GM19023 (cell line): Measurements from ENCODE around the gene WWOX.

Source experiments
- ATAC-seq: cut with Tn5 transposase; IDR thresholded peaks from one replicate; pipeline ENCODE4 v1.9.1; 2021; ENCODE audit warnings: mild to moderate bottlenecking, moderate library complexity; ENCODE audit not compliant: unreplicated experiment

Gene WWOX

GRCh38 chr16:78780808-78781207, 681.4 kb downstream of the WWOX start:
- no peak for ATAC-seq

- no peak for ATAC-seq
These were observed 683.1 kb downstream of the WWOX start for GRCh38 chr16:78782572-78782971.

DNA sequence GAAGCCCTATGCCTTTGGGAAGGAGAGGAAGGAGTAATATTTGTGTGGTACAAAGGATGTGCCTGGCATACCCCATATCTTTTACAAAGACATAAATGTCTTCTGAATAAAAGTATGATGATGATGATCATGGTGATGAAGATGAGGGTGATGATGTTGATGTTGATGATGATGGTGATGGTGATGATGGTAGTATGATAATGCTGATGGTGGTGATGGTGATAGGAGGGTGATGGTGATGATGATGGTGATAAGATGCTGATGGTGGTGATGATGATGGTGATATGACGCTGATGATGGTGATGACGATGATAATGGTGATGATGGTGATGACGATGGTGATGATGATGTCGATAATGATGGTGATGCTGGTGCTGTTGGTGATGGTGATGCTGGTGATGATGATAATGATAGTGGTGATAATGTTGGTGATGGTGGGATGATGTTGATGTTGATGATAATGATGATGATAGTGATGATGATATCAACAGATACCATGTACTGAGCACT, 684.2 kb downstream of the WWOX start:
- no peak for ATAC-seq

DNA sequence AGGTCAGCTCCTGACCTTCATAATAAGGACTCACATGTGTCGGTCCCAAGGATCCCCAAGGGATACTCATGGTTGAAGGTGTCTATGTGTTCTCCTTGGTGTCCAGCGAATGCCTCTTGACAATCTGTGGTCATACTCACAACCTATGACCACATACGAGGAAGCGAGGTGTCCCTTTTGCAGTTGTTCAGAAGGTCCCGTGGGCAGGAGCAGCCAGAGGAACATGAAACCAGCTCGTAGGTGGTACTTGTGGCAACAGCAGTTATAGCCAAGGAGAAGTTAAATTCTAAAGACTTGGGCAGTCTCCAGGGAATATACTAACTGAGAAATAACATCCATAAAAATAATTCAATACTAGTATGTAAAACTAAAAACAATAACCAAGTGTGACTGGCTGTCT, 685.3 kb downstream of the WWOX start:
- ATAC-seq: no peak

DNA sequence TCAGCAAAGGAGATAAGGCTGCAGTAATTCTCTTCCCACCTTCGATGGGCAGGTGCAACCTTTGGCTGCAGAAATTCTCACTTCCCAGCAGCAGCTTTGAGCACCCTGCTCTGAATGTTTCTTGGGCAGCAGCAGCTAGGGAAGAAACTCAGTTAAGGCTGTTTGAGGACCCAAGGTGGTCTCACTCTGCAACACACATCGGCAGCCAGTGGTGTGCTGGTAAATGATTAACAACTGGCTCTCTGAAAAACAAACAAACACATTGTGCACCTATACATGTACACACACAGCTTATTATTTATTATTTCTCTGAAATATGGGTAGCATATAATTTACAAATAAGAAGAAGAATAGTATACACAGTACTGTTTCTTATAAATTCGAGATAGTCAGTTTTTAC, 685.8 kb downstream of the WWOX start:
- ATAC-seq: no peak

GRCh38 chr16:78786635-78787034, 687.2 kb downstream of the WWOX start:
- ATAC-seq: no peak

- ATAC-seq: no peak
These were observed 688.8 kb downstream of the WWOX start for GRCh38 chr16:78788276-78788675.

- ATAC-seq: no peak
These were observed 689.2 kb downstream of the WWOX start for GRCh38 chr16:78788696-78789095.

DNA sequence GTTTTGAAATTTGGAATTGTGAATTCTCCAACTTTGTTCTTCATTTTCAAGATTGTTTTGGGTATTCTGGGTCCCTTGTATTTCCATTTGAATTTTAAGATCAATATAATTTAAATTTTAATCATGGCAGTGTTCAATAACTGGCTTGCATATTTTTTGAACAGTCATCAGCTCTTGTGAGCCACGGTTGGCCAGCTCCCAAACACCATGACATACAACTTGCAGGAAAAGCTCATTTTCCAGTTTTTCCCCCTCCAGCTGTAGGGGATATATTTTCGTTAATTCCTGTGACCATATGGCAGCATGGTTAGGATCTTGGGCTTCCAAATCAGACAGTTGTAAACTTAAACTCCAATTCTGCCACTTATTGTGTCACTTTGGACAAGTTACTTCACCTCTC, 690.1 kb downstream of the WWOX start:
- no peak for ATAC-seq

GRCh38 chr16:78791011-78791410, 691.6 kb downstream of the WWOX start:
- no peak for ATAC-seq

DNA sequence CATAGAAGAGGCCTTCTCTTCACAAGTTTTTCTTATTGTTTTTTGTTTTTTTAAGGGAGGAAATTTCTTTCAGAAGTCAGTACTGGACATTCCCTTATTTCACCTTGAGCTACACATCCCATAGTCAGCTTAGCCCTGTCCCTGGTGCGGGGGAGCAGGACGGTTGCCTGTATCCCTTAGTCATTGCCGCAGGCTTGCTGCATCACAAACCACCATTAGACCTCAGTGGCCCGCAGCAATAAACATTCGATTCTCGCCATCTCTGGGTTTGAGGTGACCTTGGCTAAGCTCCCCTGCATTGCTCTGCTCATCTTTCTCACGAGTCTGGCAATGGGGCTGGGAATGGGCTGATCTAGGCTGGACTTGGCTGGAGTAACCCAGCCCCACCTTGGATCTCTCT, 692.5 kb downstream of the WWOX start:
- no peak for ATAC-seq

DNA sequence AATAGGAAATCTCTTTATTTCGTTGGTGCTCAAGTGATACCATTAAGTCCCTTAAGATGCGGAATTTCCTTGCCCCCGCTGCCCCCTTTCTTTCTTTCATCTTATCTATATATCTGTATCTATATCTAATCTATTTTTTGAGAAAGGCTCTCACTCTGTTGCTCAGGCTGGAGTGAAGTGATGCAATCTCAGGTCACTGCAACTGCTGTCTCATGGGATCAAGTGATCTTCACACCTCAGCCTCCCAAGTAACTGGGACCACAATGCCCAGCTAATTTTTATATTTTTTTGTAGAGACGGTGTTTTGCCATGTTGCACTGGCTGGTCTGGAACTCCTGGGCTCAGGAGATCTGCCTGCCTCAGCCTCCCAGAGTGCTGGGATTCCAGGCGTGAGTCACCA, 693.5 kb downstream of the WWOX start:
- no peak for ATAC-seq

DNA sequence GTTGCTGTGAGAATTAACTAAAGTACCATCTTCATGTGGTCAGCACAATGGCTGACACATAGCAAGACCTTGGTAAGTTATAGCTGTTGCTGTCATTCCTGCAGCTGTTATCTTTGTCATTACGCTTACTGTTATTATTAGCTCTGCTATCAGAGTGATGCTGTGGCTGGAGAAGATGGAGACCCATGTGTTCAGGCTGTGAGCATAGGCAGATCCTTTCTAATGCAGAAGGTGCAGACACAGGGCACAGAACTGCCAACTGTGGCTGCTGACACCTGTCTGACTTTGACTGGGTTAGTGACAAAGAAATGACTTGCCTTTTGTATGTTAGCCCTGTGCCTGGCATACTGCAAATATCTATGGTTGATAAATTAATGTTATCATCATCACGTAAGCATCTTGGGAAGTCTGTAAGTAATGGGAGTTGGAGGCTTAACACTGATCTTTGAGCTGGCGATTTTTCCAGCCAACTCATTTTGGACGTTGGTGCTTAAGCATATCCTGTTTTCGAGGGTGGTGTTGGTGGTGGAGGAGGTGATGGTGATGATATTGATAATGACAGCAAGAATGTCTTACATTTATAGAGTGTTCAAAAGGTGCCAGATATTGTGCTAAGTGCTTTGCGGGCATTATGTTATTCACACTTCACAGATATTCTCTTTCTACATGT, 695.3 kb downstream of the WWOX start:
- no peak for ATAC-seq

DNA sequence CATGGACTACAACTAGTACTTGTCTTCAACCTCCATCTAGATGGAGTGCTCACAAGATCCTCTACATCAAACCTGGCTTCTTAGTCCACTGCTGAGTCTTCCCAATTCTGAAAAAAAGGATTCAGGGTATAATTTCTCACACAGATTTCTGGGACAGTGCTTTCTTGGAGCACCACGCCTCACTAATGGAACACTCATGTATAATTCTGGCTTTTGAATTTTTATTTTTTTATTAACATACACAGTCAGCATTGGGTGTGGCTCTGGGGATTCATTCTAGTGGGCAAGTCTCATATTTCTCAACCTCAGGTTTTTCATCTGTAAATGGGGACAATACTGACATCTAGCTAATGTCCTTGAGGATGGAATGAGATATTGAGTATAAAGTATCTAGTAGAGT, 696.0 kb downstream of the WWOX start:
- no peak for ATAC-seq

GRCh38 chr16:78796221-78796866, 696.9 kb downstream of the WWOX start:
- ATAC-seq: no peak

- ATAC-seq: no peak
These were observed 700.0 kb downstream of the WWOX start for GRCh38 chr16:78799429-78799828.

DNA sequence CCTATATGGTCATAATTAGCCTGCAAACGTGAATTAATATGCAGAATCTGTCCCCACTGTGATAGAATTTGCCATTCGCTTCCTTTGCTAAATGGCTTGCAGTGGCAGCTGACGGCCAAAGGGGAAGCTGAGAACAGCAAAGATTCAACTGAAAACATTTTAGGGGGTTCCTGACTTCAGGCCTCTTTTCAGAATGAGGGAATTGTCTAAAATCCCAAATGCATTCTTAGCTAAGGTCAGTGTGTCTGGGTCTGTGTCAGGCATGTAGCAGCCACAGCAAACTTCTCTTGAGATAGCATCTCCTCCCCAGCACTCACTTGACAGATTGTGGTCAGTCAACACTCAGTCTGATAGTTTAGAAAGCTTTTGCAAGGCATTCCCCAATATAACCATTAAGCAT, 701.1 kb downstream of the WWOX start:
- no peak for ATAC-seq

- no peak for ATAC-seq
These were observed 704.7 kb downstream of the WWOX start for GRCh38 chr16:78804058-78804735.

DNA sequence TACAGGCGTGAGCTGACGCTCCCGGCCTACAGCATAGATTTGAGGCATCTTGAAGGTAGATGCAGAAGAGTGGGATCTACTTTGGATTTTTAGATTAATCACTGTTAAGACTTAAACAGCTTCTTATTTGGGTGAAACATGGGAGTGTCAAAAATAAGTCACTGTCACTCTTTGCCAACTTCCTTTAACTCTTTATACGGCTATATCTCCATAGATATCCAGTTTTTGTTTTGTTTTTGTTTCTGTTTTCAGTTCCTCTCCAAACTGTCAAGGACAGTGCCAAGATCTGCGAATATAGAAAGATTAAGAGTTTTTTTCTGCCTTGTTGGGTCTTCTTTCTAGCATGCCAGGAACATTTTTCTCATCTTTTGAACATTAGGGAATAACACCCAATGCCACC, 706.1 kb downstream of the WWOX start:
- no peak for ATAC-seq

GRCh38 chr16:78811247-78811646, 711.8 kb downstream of the WWOX start:
- no peak for ATAC-seq

DNA sequence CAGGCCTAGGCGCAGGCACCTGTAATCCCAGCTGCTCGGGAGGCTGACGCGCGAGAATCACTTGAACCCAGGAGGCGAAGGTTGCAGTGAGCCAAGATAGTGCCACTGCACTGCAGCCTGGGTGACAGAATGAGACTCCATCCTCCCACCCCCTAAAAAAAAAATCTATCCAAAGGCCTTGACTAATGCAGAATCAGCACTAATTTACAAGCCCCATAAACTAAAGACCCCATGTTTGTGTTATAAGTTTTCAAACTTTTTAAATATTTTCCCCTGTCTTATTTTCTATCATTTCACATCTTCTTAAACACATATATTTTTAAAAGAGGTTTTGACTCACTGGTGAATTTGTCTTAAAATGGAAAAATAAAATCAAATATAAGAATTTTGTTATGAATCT, 713.1 kb downstream of the WWOX start:
- no peak for ATAC-seq

DNA sequence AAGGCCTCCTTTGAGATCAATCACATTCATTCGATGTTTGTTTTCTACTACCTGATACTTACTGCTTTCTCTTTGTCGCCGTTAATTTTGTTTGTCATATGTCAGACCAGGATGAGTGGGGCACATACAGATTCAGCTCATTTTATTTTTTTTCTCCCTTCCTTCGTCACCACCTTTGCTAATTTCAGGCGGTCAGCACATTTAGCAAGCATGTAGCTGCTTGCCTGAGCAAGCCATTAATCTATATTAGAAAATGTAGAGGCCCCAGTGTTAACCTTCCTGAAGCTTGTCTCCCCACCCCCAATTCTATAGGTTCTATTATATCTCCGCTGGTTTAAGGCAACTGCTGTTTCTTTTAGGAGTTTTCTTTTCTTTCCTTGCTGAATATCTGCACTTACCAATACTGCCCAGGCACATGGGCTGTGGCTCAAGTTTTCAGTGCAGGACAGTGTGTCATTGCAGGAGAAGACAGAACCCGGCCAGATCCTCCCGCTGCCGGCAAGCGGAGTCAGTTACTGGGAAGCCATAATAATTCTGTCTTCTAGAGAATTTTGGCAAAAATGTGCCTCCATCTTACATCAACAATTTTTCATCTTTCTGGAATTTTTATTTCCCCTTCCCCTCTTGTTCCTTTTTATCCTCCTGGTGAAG, 714.3 kb downstream of the WWOX start:
- no peak for ATAC-seq
